Peyer's patch (tissue), 4 donors: ENCODE data around the gene ARNT2. TPM values are rescaled to one million over a fixed set of nuclear protein-coding genes. Genes with fewer than 3 reads are reported as not detected.

Experiments used
- DNase-seq, 3 donors: peaks; one replicate each; pipeline ENCODE4 v3.0.0-alpha.2; 2017 to 2019
- H3K27ac ChIP-seq, 4 donors: fragments of 200-600 bp; sonication (generic); one replicate each; pipeline ENCODE4 v1.5.1; 2016 to 2019
- H3K27me3 ChIP-seq, 2 donors: fragments of 200-600 bp; sonication (generic); one replicate each; pipeline ENCODE4 v1.5.1; 2019
- H3K36me3 ChIP-seq, 3 donors: fragments of 200-600 bp; sonication (generic); one replicate each; pipeline ENCODE4 v1.5.1; 2016 to 2019
- H3K4me1 ChIP-seq, 4 donors: fragments of 200-600 bp; sonication (generic); one replicate each; pipeline ENCODE4 v1.5.1; 2016 to 2019
- H3K4me3 ChIP-seq, 4 donors: fragments of 200-600 bp; sonication (generic); 1 replicate in 3 of 4; 2 replicates in 1 of 4; pipeline ENCODE4 v1.5.1; 2016 to 2019; ENCODE audit warnings: mild to moderate bottlenecking in 1 of 4
- H3K9me3 ChIP-seq, 4 donors: fragments of 200-600 bp; sonication (generic); one replicate each; pipeline ENCODE4 v1.5.1; 2016 to 2019; ENCODE audit warnings: mild to moderate bottlenecking in 1 of 4
- POLR2A ChIP-seq, 2 donors: fragments of 450-650 bp; IDR thresholded peaks; one replicate each; pipeline ENCODE4 v1.5.1; 2017; ENCODE audit warnings: antibody characterized with exemption in 2 of 2, mild to moderate bottlenecking in 2 of 2, moderate library complexity in 2 of 2
- total RNA-seq, 4 donors: library from RNA; depleted of rRNA; stranded (reverse); fragments of >200 nt; gene quantifications; one replicate each; pipeline ENCODE4 v1.1.0, GENCODE V29; 2016
- TF ChIP-seq, protein P1 (sequence below), 6 experiments: fragments of 450-650 bp in 4 of 6; fragments of 200-600 bp in 2 of 6; sonication (generic) in 1 of 6; IDR thresholded peaks; one replicate each; pipeline ENCODE4 v1.5.1; 2017 to 2019; ENCODE audit warnings: antibody characterized with exemption in 6 of 6, mild to moderate bottlenecking in 3 of 6, moderate library complexity in 1 of 6

ARNT2 gene
- total RNA-seq, 4 donors from 2014 or later: 2.5 to 10.3 (median 4.5) TPM

DNA sequence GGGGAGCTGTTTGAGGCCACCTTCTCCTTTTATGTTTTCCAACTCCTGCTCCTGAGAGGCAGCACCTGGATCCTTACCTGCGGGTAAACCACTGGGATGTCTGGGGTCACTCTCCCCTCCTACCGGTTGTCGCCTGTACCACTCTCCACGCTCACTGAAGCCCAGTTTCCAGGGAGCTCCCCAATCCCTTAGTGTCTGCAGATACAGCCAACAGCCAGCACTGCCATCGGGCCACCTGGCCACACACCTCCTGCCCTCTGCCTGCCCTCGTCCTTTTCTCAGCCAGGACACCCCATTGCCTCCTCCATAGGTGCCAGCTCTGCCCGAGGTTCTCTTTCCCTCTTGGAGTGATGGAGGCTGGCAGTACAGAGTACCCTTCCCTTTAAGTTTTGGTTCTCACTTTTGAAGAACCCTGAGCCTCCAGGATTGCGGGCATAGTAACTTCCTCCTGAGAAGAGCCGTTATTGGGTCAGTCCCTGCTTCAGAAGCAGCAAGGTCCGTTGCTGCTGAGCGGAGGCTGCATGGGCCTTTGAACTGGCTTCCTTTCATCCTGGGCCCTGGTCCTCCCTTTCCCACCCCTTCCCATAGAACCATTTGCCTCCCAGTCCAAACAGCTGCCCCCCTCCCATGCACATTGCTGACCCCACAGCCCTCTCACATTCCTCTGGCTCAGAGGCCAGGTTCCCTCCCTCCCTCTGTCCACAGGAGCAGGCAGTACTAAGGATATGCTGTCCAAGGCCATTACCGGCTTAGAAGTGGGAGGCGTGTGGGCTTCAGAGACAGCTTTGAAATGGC is 30.9 kb downstream of the ARNT2 start:
- Histone ChIP-seq H3K27me3 (no peaks in the 10 kb centered on the region), H3K9me3 (no peaks in the 10 kb centered on the region), H3K4me3 (no peak overlapping the region), H3K4me1 (no peaks in the 10 kb centered on the region), H3K27ac (no peak overlapping the region), H3K36me3 (no peaks in the 10 kb centered on the region)
- TF ChIP-seq, protein P1, sequence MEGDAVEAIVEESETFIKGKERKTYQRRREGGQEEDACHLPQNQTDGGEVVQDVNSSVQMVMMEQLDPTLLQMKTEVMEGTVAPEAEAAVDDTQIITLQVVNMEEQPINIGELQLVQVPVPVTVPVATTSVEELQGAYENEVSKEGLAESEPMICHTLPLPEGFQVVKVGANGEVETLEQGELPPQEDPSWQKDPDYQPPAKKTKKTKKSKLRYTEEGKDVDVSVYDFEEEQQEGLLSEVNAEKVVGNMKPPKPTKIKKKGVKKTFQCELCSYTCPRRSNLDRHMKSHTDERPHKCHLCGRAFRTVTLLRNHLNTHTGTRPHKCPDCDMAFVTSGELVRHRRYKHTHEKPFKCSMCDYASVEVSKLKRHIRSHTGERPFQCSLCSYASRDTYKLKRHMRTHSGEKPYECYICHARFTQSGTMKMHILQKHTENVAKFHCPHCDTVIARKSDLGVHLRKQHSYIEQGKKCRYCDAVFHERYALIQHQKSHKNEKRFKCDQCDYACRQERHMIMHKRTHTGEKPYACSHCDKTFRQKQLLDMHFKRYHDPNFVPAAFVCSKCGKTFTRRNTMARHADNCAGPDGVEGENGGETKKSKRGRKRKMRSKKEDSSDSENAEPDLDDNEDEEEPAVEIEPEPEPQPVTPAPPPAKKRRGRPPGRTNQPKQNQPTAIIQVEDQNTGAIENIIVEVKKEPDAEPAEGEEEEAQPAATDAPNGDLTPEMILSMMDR (IDR thresholded peaks at IDR 0.05): no peak
- no peak for TF ChIP-seq POLR2A (IDR thresholded peaks at IDR 0.05)
- no peak for DNase-seq

DNA sequence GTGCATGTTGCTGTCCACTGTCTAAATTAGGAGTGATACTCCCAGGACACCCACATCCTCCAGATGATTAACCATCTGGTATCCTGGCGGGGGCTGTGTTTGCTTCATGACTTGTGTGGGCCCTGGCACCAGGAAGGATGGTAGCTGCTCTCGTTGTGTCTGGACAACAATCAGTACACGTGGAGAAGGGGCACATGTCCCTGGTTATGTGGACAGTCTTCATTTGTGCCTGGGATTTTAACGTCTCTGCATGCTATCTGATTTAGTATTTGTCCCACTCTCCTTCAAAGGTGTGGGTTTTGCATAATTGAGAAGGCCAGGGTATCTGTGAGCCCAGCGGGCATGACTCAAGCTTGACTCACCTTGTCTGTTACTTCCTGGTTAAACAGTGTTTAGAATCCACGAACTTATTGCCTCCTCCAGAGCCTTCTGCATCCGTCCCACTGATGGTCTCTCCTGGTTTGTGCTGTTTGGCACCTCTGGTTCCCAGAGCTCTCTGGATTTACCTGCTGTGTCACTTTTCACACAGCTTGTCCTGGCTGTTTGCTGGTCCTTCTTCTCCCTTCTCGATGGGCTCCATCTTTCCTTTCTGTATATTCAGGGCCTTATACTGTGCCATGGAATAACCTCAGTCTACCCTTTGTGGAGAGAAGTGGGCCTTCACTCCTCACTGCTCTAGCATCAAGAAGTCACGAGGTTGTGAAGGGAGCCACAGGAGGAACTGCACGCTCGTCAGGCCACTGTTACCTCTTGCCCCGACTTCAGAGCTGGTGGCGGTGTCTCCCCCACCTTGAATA is 32.5 kb downstream of the ARNT2 start:
- peak in 2 of 3 donors; percentile 6 to 38 for DNase-seq
- Histone ChIP-seq H3K36me3 (no peaks in the 10 kb centered on the region), H3K9me3 (no peaks in the 10 kb centered on the region), H3K4me1 (no peaks in the 10 kb centered on the region), H3K27ac (no peak overlapping the region), H3K4me3 (no peak overlapping the region), H3K27me3 (no peaks in the 10 kb centered on the region)
- TF ChIP-seq POLR2A (IDR thresholded peaks at IDR 0.05): no peak
- TF ChIP-seq, protein P1 (IDR thresholded peaks at IDR 0.05): no peak

DNA sequence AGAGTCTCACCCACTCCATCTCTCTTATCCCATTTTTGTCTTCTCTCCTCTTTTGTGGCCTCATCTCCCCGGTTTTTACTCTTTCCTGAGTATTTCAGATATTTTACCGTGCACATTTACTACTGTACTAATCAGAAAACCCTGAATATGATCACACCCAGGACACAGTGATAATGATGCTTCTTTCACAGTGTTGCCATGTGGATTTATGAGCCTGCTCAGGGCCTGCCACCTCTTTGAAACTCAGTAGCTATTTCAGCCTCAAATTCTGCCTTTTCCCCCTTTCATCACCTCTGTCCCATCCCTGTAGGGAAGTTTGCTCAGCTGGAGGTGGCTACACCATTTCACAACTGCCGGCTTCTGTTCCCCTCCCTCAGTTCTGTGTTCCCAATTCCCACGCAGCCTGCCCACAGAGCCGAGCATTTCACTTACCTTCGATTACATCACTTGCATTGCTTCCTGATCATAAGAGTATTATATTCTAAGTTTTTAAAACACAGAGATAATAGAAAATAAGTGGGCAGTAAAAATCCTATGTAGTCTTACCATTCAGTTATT is 33.2 kb downstream of the ARNT2 start:
- Histone ChIP-seq H3K27me3 (no peaks in the 10 kb centered on the region), H3K4me1 (no peaks in the 10 kb centered on the region), H3K9me3 (no peaks in the 10 kb centered on the region), H3K36me3 (no peaks in the 10 kb centered on the region), H3K27ac (no peak overlapping the region), H3K4me3 (no peak overlapping the region)
- peak in 1 of 3 donors; percentile 4 for DNase-seq
- TF ChIP-seq POLR2A (IDR thresholded peaks at IDR 0.05): no peak
- TF ChIP-seq, protein P1 (IDR thresholded peaks at IDR 0.05): no peak

DNA sequence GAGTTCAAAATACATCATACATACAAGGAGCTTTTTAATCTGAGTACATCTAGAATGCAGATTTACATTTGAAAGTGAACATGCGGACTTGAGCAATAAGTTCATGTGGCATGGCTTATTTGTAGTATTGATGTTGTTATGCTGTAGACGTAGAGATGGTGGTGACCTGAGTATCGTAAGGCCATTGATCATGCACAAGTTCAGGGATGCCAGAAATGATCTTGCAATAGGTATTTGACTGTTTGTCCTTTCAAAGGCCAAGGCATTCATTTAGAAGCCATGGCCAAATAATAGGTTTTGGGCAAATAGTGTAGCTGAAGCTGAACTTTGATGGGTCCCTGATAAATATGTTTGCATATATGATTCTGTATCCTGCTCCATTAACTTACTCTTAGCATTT is 35.0 kb downstream of the ARNT2 start:
- DNase-seq: no peak
- H3K36me3 ChIP-seq: no peaks in the 10 kb centered on the region
- no peaks in the 10 kb centered on the region for H3K9me3 ChIP-seq
- no peak overlapping the region for H3K27ac ChIP-seq
- H3K27me3 ChIP-seq: no peaks in the 10 kb centered on the region
- no peak for TF ChIP-seq POLR2A (IDR thresholded peaks at IDR 0.05)
- TF ChIP-seq, protein P1 (IDR thresholded peaks at IDR 0.05): no peak
- no peak overlapping the region for H3K4me3 ChIP-seq
- no peaks in the 10 kb centered on the region for H3K4me1 ChIP-seq

DNA sequence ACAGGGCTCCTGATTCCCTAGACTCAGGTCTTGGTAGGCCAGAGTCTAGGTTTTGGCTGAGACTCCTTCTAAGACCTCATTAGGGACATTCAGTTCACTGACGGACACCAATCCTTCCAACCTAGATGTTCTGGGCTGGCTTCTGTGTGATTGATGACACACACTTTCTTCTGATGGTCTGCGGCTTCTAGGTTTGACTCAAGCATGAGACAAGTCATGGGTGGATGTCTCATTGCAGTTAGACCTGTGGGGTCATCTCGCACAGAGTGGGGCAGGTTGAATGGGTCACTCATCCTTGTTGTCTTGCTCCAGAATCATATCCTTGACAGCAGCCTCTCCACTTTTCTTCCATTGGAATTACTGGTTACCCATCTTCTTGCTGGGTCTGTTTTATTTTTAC is 35.8 kb downstream of the ARNT2 start:
- H3K4me1 ChIP-seq: no peaks in the 10 kb centered on the region
- H3K9me3 ChIP-seq: no peaks in the 10 kb centered on the region
- H3K27ac ChIP-seq: no peak overlapping the region
- DNase-seq: no peak
- TF ChIP-seq POLR2A (IDR thresholded peaks at IDR 0.05): no peak
- TF ChIP-seq, protein P1 (IDR thresholded peaks at IDR 0.05): no peak
- no peaks in the 10 kb centered on the region for H3K36me3 ChIP-seq
- no peaks in the 10 kb centered on the region for H3K27me3 ChIP-seq
- no peak overlapping the region for H3K4me3 ChIP-seq
